H1 (cell line): ENCODE measurements around the gene EPS8L1. TPM values are rescaled to one million over a fixed set of nuclear protein-coding genes. Genes with fewer than 3 reads are reported as not detected.
A peak's percentile ranks its signal among the peaks of the same experiment; 100 is the strongest.

Experiments used
- CTCF ChIA-PET: fragments of 300-600 bp; sonication (Branson Sonifier 250); formaldehyde crosslinking; loops from one replicate; lab custom pipeline; 2021; ENCODE audit not compliant: partially characterized antibody; lab: Charles Lee
- POLR2A ChIA-PET: fragments of 300-600 bp; sonication (Branson Sonifier 250); formaldehyde crosslinking; loops from one replicate; lab custom pipeline; 2021; ENCODE audit warnings: inconsistent platforms; ENCODE audit not compliant: partially characterized antibody; lab: Charles Lee
- DNase-seq, 2 experiments: peaks; one replicate each; pipeline versions ENCODE4 v3.0.0 to v3.0.0-alpha.2; 2010 to 2022; ENCODE audit warnings: low spot score in 2 of 2, low read depth in 1 of 2, mixed read lengths in 1 of 2
- FAIRE-seq: peaks from 2 replicates; lab custom pipeline; 2011; peaks lifted over from hg19 to GRCh38; lab: Jason Lieb, UNC
- H2AFZ ChIP-seq: 2 replicates; pipeline ENCODE4 v1.8.1; 2012; ENCODE audit warnings: low read length, inconsistent platforms
- H2AK5ac ChIP-seq: 2 replicates; pipeline ENCODE4 v1.6.1; 2013; ENCODE audit warnings: low read depth, low read length
- H2BK120ac ChIP-seq: replicated peaks from 2 replicates; pipeline ENCODE3; 2013; ENCODE audit warnings: low read depth, low read length, inconsistent platforms
- H2BK12ac ChIP-seq: 2 replicates; pipeline ENCODE4 v1.6.1; 2013; ENCODE audit warnings: low read depth, low read length
- H2BK15ac ChIP-seq: 2 replicates; pipeline ENCODE4 v1.6.1; 2013; ENCODE audit warnings: low read length
- H2BK20ac ChIP-seq: 2 replicates; pipeline ENCODE4 v1.6.1; 2013; ENCODE audit warnings: low read length
- H2BK5ac ChIP-seq: 2 replicates; pipeline ENCODE4 v1.6.1; 2013; ENCODE audit warnings: low read depth, low read length
- H3K14ac ChIP-seq: 2 replicates; pipeline ENCODE4 v1.6.1; 2013; ENCODE audit warnings: inconsistent platforms; ENCODE audit not compliant: insufficient read length
- H3K18ac ChIP-seq: 2 replicates; pipeline ENCODE4 v1.6.1; 2013; ENCODE audit warnings: low read length; ENCODE audit errors: extremely low read depth
- H3K23ac ChIP-seq: 2 replicates; pipeline ENCODE4 v1.6.1; 2013; ENCODE audit warnings: inconsistent platforms; ENCODE audit not compliant: insufficient read length
- H3K23me2 ChIP-seq: 2 replicates; pipeline ENCODE4 v1.6.1; 2013; ENCODE audit warnings: low read depth, low read length
- H3K27ac ChIP-seq: 2 replicates; pipeline ENCODE4 v1.6.1; 2011; ENCODE audit warnings: low read depth, low read length, inconsistent platforms
- H3K27me3 ChIP-seq, 4 experiments: replicated peaks in 1 of 4; 1 replicate in 1 of 4; 2 replicates in 3 of 4; pipeline versions ENCODE4 v1.6.1 to v1.8.1; 2011 to 2013; ENCODE audit warnings: low read length in 3 of 4, mild to moderate bottlenecking in 3 of 4, inconsistent platforms in 2 of 4, mixed read lengths in 2 of 4, moderate library complexity in 1 of 4; ENCODE audit not compliant: control insufficient read depth in 3 of 4, insufficient read depth in 3 of 4; ENCODE audit errors: extremely low read depth in 1 of 4
- H3K36me3 ChIP-seq, 4 experiments: 2 replicates each; pipeline versions ENCODE4 v1.6.1 to v1.8.1; 2011 to 2013; ENCODE audit warnings: mild to moderate bottlenecking in 4 of 4, low read length in 3 of 4, moderate library complexity in 2 of 4, control low read depth in 1 of 4, inconsistent platforms in 1 of 4; ENCODE audit not compliant: insufficient read depth in 4 of 4, control insufficient read depth in 2 of 4
- H3K4ac ChIP-seq: replicated peaks from 2 replicates; pipeline ENCODE3; 2013; ENCODE audit warnings: low read length, low read depth, mixed read lengths, inconsistent platforms; ENCODE audit not compliant: insufficient read length
- H3K4me1 ChIP-seq, 4 experiments: replicated peaks in 1 of 4; 1 replicate in 1 of 4; 2 replicates in 3 of 4; pipeline versions ENCODE4 v1.6.1 to v1.8.1; 2011 to 2013; ENCODE audit warnings: low read length in 3 of 4, inconsistent platforms in 2 of 4, mixed read lengths in 1 of 4; ENCODE audit not compliant: insufficient read depth in 4 of 4, control insufficient read depth in 3 of 4
- H3K4me2 ChIP-seq, 2 experiments: 2 replicates each; pipeline versions ENCODE4 v1.6.1 to v1.8.1; 2011 to 2013; ENCODE audit warnings: low read depth in 2 of 2, low read length in 2 of 2, control low read depth in 1 of 2, inconsistent platforms in 1 of 2, mild to moderate bottlenecking in 1 of 2; ENCODE audit not compliant: insufficient read depth in 1 of 2
- H3K4me3 ChIP-seq, 4 experiments: fragments of 200-600, 300-600 bp in 1 of 4; sonication (generic), shearing (Covaris generic), sonication (Bioruptor Twin) in 1 of 4; 2 replicates each; pipeline versions ENCODE4 v1.5.1 to v1.8.1; 2011 to 2016; ENCODE audit warnings: low read length in 4 of 4, low read depth in 3 of 4, control low read depth in 2 of 4, inconsistent platforms in 2 of 4, mild to moderate bottlenecking in 2 of 4, mixed read lengths in 1 of 4, moderate library complexity in 1 of 4; ENCODE audit not compliant: insufficient read depth in 2 of 4; ENCODE audit errors: extremely low read depth in 1 of 4
- H3K56ac ChIP-seq: replicated peaks from 2 replicates; pipeline ENCODE3; 2013; ENCODE audit warnings: low read depth, mild to moderate bottlenecking, mixed read lengths, low read length, inconsistent platforms; ENCODE audit not compliant: insufficient read length
- H3K79me1 ChIP-seq: 2 replicates; pipeline ENCODE4 v1.6.1; 2013; ENCODE audit warnings: low read depth, low read length, control low read depth
- H3K79me2 ChIP-seq, 2 experiments: 2 replicates each; pipeline versions ENCODE4 v1.6.1 to v1.8.1; 2012 to 2013; ENCODE audit warnings: low read length in 2 of 2, mild to moderate bottlenecking in 2 of 2, inconsistent platforms in 1 of 2; ENCODE audit not compliant: insufficient read depth in 2 of 2, control insufficient read depth in 1 of 2
- H3K9ac ChIP-seq, 4 experiments: replicated peaks in 1 of 4; 1 replicate in 1 of 4; 2 replicates in 3 of 4; pipeline versions ENCODE4 v1.6.1 to v1.8.1; 2011 to 2013; ENCODE audit warnings: low read depth in 3 of 4, low read length in 3 of 4, control low read depth in 2 of 4, mild to moderate bottlenecking in 2 of 4, moderate library complexity in 2 of 4, inconsistent platforms in 1 of 4; ENCODE audit errors: extremely low read depth in 1 of 4
- H3K9me3 ChIP-seq, 2 experiments: 2 replicates each; pipeline versions ENCODE4 v1.6.1 to v1.8.1; 2012 to 2013; ENCODE audit warnings: mild to moderate bottlenecking in 2 of 2, moderate library complexity in 2 of 2, control low read depth in 1 of 2, inconsistent platforms in 1 of 2, low read depth in 1 of 2, low read length in 1 of 2, mixed read lengths in 1 of 2; ENCODE audit not compliant: insufficient read depth in 2 of 2
- H4K20me1 ChIP-seq, 2 experiments: replicated peaks in 1 of 2; 2 replicates each; pipeline versions ENCODE3 to v1.8.1; 2011 to 2013; ENCODE audit warnings: inconsistent platforms in 2 of 2, low read length in 2 of 2, mild to moderate bottlenecking in 1 of 2; ENCODE audit not compliant: insufficient read depth in 2 of 2, control insufficient read depth in 1 of 2
- H4K5ac ChIP-seq: 2 replicates; pipeline ENCODE4 v1.6.1; 2013; ENCODE audit warnings: low read length, low read depth, mixed read lengths, inconsistent platforms; ENCODE audit not compliant: insufficient read length
- H4K8ac ChIP-seq: 2 replicates; pipeline ENCODE4 v1.8.0; 2013; ENCODE audit warnings: mild to moderate bottlenecking, moderate library complexity, low read length, inconsistent platforms; ENCODE audit not compliant: insufficient read depth; ENCODE audit errors: extremely low read depth
- H4K91ac ChIP-seq: replicated peaks from 2 replicates; pipeline ENCODE3; 2013; ENCODE audit warnings: low read length, mixed read lengths, inconsistent platforms; ENCODE audit not compliant: insufficient read length
- CHD1 ChIP-seq: IDR thresholded peaks from 2 replicates; pipeline ENCODE4 v1.6.1; 2012; ENCODE audit warnings: low read depth, low read length, improper control_type of control experiment
- JUN ChIP-seq: IDR thresholded peaks from 2 replicates; pipeline ENCODE4 v1.6.1; 2011; ENCODE audit warnings: low read depth, mild to moderate bottlenecking, improper control_type of control experiment, low read length
- NRF1 ChIP-seq: IDR thresholded peaks from 2 replicates; pipeline ENCODE4 v1.6.1; 2011; ENCODE audit warnings: mild to moderate bottlenecking, low read depth, low read length, improper control_type of control experiment
- RBBP5 ChIP-seq: IDR thresholded peaks from 2 replicates; pipeline ENCODE4 v1.7.1; 2012; ENCODE audit warnings: low read depth, mild to moderate bottlenecking, inconsistent platforms, low read length, moderate library complexity, borderline replicate concordance
- RFX5 ChIP-seq: IDR thresholded peaks from 2 replicates; pipeline ENCODE4 v1.6.1; 2011; ENCODE audit warnings: low read depth, low read length, improper control_type of control experiment, borderline replicate concordance
- SP1 ChIP-seq: IDR thresholded peaks from 2 replicates; pipeline ENCODE4 v1.6.1; 2011; ENCODE audit warnings: low read depth, low read length
- TAF1 ChIP-seq: IDR thresholded peaks from 2 replicates; pipeline ENCODE4 v1.6.1; 2011; ENCODE audit warnings: mild to moderate bottlenecking, low read depth, low read length
- YY1 ChIP-seq: IDR thresholded peaks from 2 replicates; pipeline ENCODE4 v1.6.1; 2011; ENCODE audit warnings: low read depth, mild to moderate bottlenecking, low read length
- WGBS, 2 experiments: shearing (Covaris generic) in 1 of 2; methylation state at CpG; one replicate each; pipeline versions ENCODE4 v1.1.6 to v1.1.7; 2013 to 2015; ENCODE audit warnings: low lambda C conversion rate in 2 of 2, mixed read lengths in 2 of 2, inconsistent platforms in 1 of 2, low coverage in 1 of 2, missing lambda C conversion rate in 1 of 2; ENCODE audit not compliant: insufficient replicate concordance in 2 of 2, insufficient coverage in 1 of 2, insufficient read length in 1 of 2; ENCODE audit errors: extremely low coverage in 1 of 2, missing lambda C conversion rate in 1 of 2; 5-methylcytosine and 5-hydroxymethylcytosine counted together
- polyA plus RNA-seq, 7 experiments: library from polyadenylated mRNA; depleted of rRNA in 3 of 7; stranded (reverse) in 5 of 7; unstranded in 2 of 7; fragments of >200 nt in 5 of 7; fragments of 200-250 nt in 2 of 7; gene quantifications; 1 replicate in 5 of 7; 2 replicates in 1 of 7; 4 replicates in 1 of 7; pipeline versions ENCODE4 v1.2.1 to v1.2.3, GENCODE V29; 2011 to 2013; ENCODE audit warnings: missing spikeins in 2 of 7, mixed read lengths in 2 of 7
- total RNA-seq: library from RNA; stranded (reverse); fragmentation: NEBNext Ultra II Directional; extraction: Animal tissue kit (Norgen Biotek cat#: 25700); gene quantifications from 2 replicates; pipeline ENCODE4 v1.2.1, GENCODE V29; 2021

Gene EPS8L1
- total and polyA plus RNA-seq, 2 of the 8 experiments (the other 6 are each of a cell fraction or from before 2014, with no cell fraction given): 19.8 to 30.2 TPM

DNA sequence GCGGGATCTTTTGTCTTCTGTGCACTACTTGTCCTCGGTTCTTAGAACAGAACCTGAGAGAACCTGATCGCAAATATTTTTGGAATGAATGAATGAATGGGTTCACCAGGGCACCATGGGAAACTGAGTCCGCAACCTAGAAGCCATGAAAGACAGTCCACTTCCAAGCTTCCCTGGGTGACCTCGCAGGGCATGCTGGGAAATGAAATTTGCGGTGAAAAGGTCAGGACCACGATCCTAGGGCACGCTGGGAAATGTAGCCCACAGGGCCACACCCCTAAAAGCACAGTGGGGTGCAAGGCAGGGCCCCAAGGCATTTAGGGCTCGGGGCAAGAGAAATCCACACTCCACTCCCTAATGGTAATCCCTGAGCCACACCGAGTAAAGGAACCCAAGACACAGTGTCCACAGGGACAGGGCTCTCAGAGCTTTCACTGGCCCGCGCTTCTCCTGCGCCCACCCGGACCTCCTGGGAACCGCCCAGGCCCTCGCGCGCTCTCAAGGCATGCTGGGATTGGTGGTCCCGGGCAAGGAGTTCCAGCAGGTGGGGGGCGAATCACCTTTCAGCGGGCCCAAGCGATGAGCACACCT, 42.8 kb downstream of the EPS8L1 start:
- H3K4me3 ChIP-seq: peak overlapping the region; percentile 69 to 89 (median 79)
- no peaks in the 10 kb centered on the region for H3K9me3 ChIP-seq
- 0 out of 2 replicates have a peak overlapping the region, but pooled peaks have one; percentile 46 for H3K27ac ChIP-seq
- H3K79me2 ChIP-seq: peaks cover 0 to 28% of the 10 kb centered on the region in 2 experiments; a peak in 2 of 4 replicates
- H3K4ac ChIP-seq: no peak overlapping the region
- ChIA-PET POLR2A (interaction anchor here (0.8 to 6.4 kb wide), 23 partner anchors 8 to 653 kb away, joined by 3 to 72 read pairs (median 4); partner anchors contain the start of genes BRSK1, HSPBP1 and ZNF628), CTCF (interaction anchor here (0.8 to 2.4 kb wide), 9 partner anchors 12 to 47 kb away, joined by 3 to 7 read pairs (median 3); no protein-coding TSS in a partner anchor)
- H3K18ac ChIP-seq: peak overlapping the region; percentile 97
- DNase-seq (peak; percentile 73 to 94), FAIRE-seq (peak; percentile 99)
- H3K56ac ChIP-seq: no peak overlapping the region
- no peak overlapping the region for H2BK20ac ChIP-seq
- H3K9ac ChIP-seq: peak overlapping the region in 3 of 4 experiments; percentile 28 to 83 (median 48); a peak in 6 of 7 replicates
- H3K4me1 ChIP-seq: peaks cover 0 to 20% (median 14%) of the 10 kb centered on the region in 4 experiments; a peak in 5 of 7 replicates
- 2% methylated on average over 22 of the region's 22 CpGs; no CpG with 5 or more reads in 1 of the 2 experiments for WGBS, 2 experiments
- no peak overlapping the region for H3K23ac ChIP-seq
- H3K14ac ChIP-seq: no peak overlapping the region
- no peaks in the 10 kb centered on the region for H3K36me3 ChIP-seq
- H2BK5ac ChIP-seq: peak overlapping the region; percentile 93
- H4K5ac ChIP-seq: peak overlapping the region; percentile 93
- no peaks in the 10 kb centered on the region for H3K27me3 ChIP-seq
- H3K4me2 ChIP-seq: peak overlapping the region; percentile 73 to 99
- no peak overlapping the region for H2AK5ac ChIP-seq
- H4K8ac ChIP-seq: peak overlapping the region; percentile 88; the same call in 1 of the 2 replicates
- peaks cover 20% of the 10 kb centered on the region for H3K79me1 ChIP-seq
- peak overlapping the region; percentile 84 for H2BK12ac ChIP-seq
- peak overlapping the region; percentile 87 for H4K91ac ChIP-seq
- peaks cover 17 to 21% of the 10 kb centered on the region in 2 experiments for H4K20me1 ChIP-seq
- H3K23me2 ChIP-seq: peaks cover 17% of the 10 kb centered on the region
- peak overlapping the region; percentile 98 for H2AFZ ChIP-seq
- H2BK15ac ChIP-seq: no peak overlapping the region
- H2BK120ac ChIP-seq: no peak overlapping the region
- TF ChIP-seq JUN: no peak
- no peak for TF ChIP-seq SP1
- TF ChIP-seq YY1: peak; percentile 80; the same call in 1 of the 2 replicates
- TF ChIP-seq RBBP5: 0 out of 2 replicates have a peak, but pooled peaks have one; percentile 20
- peak; percentile 47; the same call in 1 of the 2 replicates for TF ChIP-seq TAF1
- TF ChIP-seq RFX5: no peak
- no peak for TF ChIP-seq NRF1
- TF ChIP-seq CHD1: no peak
